Activated CD4-positive, alpha-beta T cell treated with anti-CD3 and anti-CD28 coated beads, Interleukin-2, amount 10 ng/mL, durations not matched to agents 24 days and 14 days (primary cell): Measurements from ENCODE around the gene SUMF1. TPM values are rescaled to one million over a fixed set of nuclear protein-coding genes. Genes with fewer than 3 reads are reported as not detected.

Experiments used
- DNase-seq: peaks from one replicate; pipeline ENCODE4 v3.0.0; 2022
- H3K27ac Mint-ChIP-seq: one replicate; pipeline ENCODE4 v1.8.0; 2022; ENCODE audit warnings: mild to moderate bottlenecking, mixed read lengths
- H3K27me3 Mint-ChIP-seq: one replicate; pipeline ENCODE4 v1.8.0; 2022; ENCODE audit warnings: mixed read lengths
- H3K36me3 Mint-ChIP-seq: one replicate; pipeline ENCODE4 v1.8.0; 2022; ENCODE audit warnings: low read depth, mild to moderate bottlenecking, mixed read lengths
- H3K4me1 Mint-ChIP-seq: one replicate; pipeline ENCODE4 v1.8.0; 2021; ENCODE audit warnings: mixed read lengths
- H3K4me3 Mint-ChIP-seq: one replicate; pipeline ENCODE4 v1.8.0; 2022; ENCODE audit warnings: mild to moderate bottlenecking, moderate library complexity, mixed read lengths
- H3K9me3 Mint-ChIP-seq: one replicate; pipeline ENCODE4 v1.8.0; 2021; ENCODE audit warnings: mixed read lengths
- intact Hi-C: fragments of 100-400 bp; cut with micrococcal nuclease; formaldehyde crosslinking; loops from one replicate; pipeline ENCODE4 v1.15.1; 2023
- total RNA-seq: library from RNA; stranded (reverse); gene quantifications from 2 replicates; pipeline ENCODE4 v1.2.3, GENCODE V29; 2022

Gene SUMF1
- total RNA-seq, 1 donor from 2014 or later = 7.4 TPM

- Mint-ChIP-seq H3K27me3 (no peaks in the 10 kb centered on the region), H3K36me3 (no peaks in the 10 kb centered on the region), H3K4me3 (no peak overlapping the region), H3K4me1 (peaks cover 1% of the 10 kb centered on the region), H3K9me3 (no peaks in the 10 kb centered on the region), H3K27ac (no peak overlapping the region)
- intact Hi-C loops = no loop called here
- DNase-seq = no peak
Observed at GRCh38 chr3:4359805-4360502, 107.1 kb downstream of the SUMF1 start.

- Mint-ChIP-seq H3K27me3 (no peaks in the 10 kb centered on the region), H3K4me3 (no peak overlapping the region), H3K4me1 (peaks cover 1% of the 10 kb centered on the region), H3K9me3 (no peaks in the 10 kb centered on the region), H3K27ac (no peak overlapping the region), H3K36me3 (no peaks in the 10 kb centered on the region)
- intact Hi-C loops = no loop called here
- DNase-seq = no peak
Observed at GRCh38 chr3:4358273-4358672, 108.8 kb downstream of the SUMF1 start.

- Mint-ChIP-seq H3K4me1 (peaks cover 10% of the 10 kb centered on the region), H3K9me3 (no peaks in the 10 kb centered on the region), H3K27ac (no peak overlapping the region), H3K4me3 (no peak overlapping the region), H3K36me3 (no peaks in the 10 kb centered on the region), H3K27me3 (no peaks in the 10 kb centered on the region)
- DNase-seq = no peak
- intact Hi-C loops = no loop called here
Observed at GRCh38 chr3:4356546-4357410, 110.3 kb downstream of the SUMF1 start.

- H3K9me3 Mint-ChIP-seq = no peaks in the 10 kb centered on the region
- DNase-seq = no peak
- intact Hi-C loops = no loop called here
- no peaks in the 10 kb centered on the region for H3K27me3 Mint-ChIP-seq
- H3K4me3 Mint-ChIP-seq = no peak overlapping the region
- H3K27ac Mint-ChIP-seq = no peak overlapping the region
- H3K36me3 Mint-ChIP-seq = no peaks in the 10 kb centered on the region
- H3K4me1 Mint-ChIP-seq = peaks cover 16% of the 10 kb centered on the region
Observed at GRCh38 chr3:4356220-4356540, 110.9 kb downstream of the SUMF1 start.

- H3K4me3 Mint-ChIP-seq = no peak overlapping the region
- no peak for DNase-seq
- no peaks in the 10 kb centered on the region for H3K27me3 Mint-ChIP-seq
- intact Hi-C loops = no loop called here
- no peaks in the 10 kb centered on the region for H3K36me3 Mint-ChIP-seq
- no peaks in the 10 kb centered on the region for H3K9me3 Mint-ChIP-seq
- H3K27ac Mint-ChIP-seq = no peak overlapping the region
- H3K4me1 Mint-ChIP-seq = peaks cover 20% of the 10 kb centered on the region
Observed at GRCh38 chr3:4355401-4356219, 111.5 kb downstream of the SUMF1 start.

- Mint-ChIP-seq H3K27me3 (no peaks in the 10 kb centered on the region), H3K9me3 (no peaks in the 10 kb centered on the region), H3K36me3 (no peaks in the 10 kb centered on the region), H3K4me1 (peaks cover 21% of the 10 kb centered on the region), H3K4me3 (peak overlapping the region; percentile 56), H3K27ac (peak overlapping the region; percentile 89)
- DNase-seq = no peak
- intact Hi-C loops = loop anchor here (1.0 to 2.0 kb wide), 8 partner anchors 35 to 281 kb away; partner anchors contain the start of genes ITPR1 and SUMF1
Observed at GRCh38 chr3:4351872-4352271, 115.2 kb downstream of the SUMF1 start.

- peaks cover 1% of the 10 kb centered on the region for H3K27me3 Mint-ChIP-seq
- H3K27ac Mint-ChIP-seq = peak overlapping the region; percentile 89
- peak overlapping the region; percentile 56 for H3K4me3 Mint-ChIP-seq
- peak; percentile 71 for DNase-seq
- intact Hi-C loops = loop anchor here (1.0 to 2.0 kb wide), 8 partner anchors 36 to 282 kb away; partner anchors contain the start of genes ITPR1 and SUMF1
- no peaks in the 10 kb centered on the region for H3K9me3 Mint-ChIP-seq
- no peaks in the 10 kb centered on the region for H3K36me3 Mint-ChIP-seq
- peaks cover 21% of the 10 kb centered on the region for H3K4me1 Mint-ChIP-seq
Observed at GRCh38 chr3:4351164-4351855, 115.8 kb downstream of the SUMF1 start.

- Mint-ChIP-seq H3K27me3 (peaks cover 1% of the 10 kb centered on the region), H3K36me3 (no peaks in the 10 kb centered on the region), H3K4me3 (peak overlapping the region; percentile 56), H3K4me1 (peaks cover 21% of the 10 kb centered on the region), H3K9me3 (no peaks in the 10 kb centered on the region), H3K27ac (peak overlapping the region; percentile 56)
- peak; percentile 87 for DNase-seq
- intact Hi-C loops = loop anchor here (1.0 to 2.0 kb wide), 8 partner anchors 37 to 283 kb away; partner anchors contain the start of genes ITPR1 and SUMF1
Observed at GRCh38 chr3:4350789-4351163, 116.3 kb downstream of the SUMF1 start.

- DNase-seq = no peak
- Mint-ChIP-seq H3K4me1 (peaks cover 5% of the 10 kb centered on the region), H3K4me3 (no peak overlapping the region), H3K27ac (no peak overlapping the region), H3K36me3 (no peaks in the 10 kb centered on the region), H3K27me3 (peaks cover 1% of the 10 kb centered on the region), H3K9me3 (no peaks in the 10 kb centered on the region)
- intact Hi-C loops = no loop called here
Observed at GRCh38 chr3:4343258-4343657, 123.8 kb downstream of the SUMF1 start.

GRCh38 chr3:4341336-4341675 lies 125.8 kb downstream of the SUMF1 start:
- H3K4me1 Mint-ChIP-seq = peaks cover 5% of the 10 kb centered on the region
- no peaks in the 10 kb centered on the region for H3K9me3 Mint-ChIP-seq
- DNase-seq = no peak
- peaks cover 11% of the 10 kb centered on the region for H3K27me3 Mint-ChIP-seq
- H3K36me3 Mint-ChIP-seq = no peaks in the 10 kb centered on the region
- intact Hi-C loops = no loop called here
- no peak overlapping the region for H3K4me3 Mint-ChIP-seq
- H3K27ac Mint-ChIP-seq = no peak overlapping the region

GRCh38 chr3:4340411-4341335 lies 126.4 kb downstream of the SUMF1 start:
- DNase-seq = no peak
- Mint-ChIP-seq H3K4me3 (no peak overlapping the region), H3K36me3 (no peaks in the 10 kb centered on the region), H3K27me3 (peaks cover 13% of the 10 kb centered on the region), H3K27ac (no peak overlapping the region), H3K4me1 (peaks cover 5% of the 10 kb centered on the region), H3K9me3 (no peaks in the 10 kb centered on the region)
- intact Hi-C loops = no loop called here

- intact Hi-C loops = no loop called here
- H3K9me3 Mint-ChIP-seq = no peaks in the 10 kb centered on the region
- H3K36me3 Mint-ChIP-seq = no peaks in the 10 kb centered on the region
- peaks cover 16% of the 10 kb centered on the region for H3K27me3 Mint-ChIP-seq
- H3K27ac Mint-ChIP-seq = no peak overlapping the region
- DNase-seq = no peak
- peaks cover 5% of the 10 kb centered on the region for H3K4me1 Mint-ChIP-seq
- no peak overlapping the region for H3K4me3 Mint-ChIP-seq
Observed at GRCh38 chr3:4340077-4340410, 127.0 kb downstream of the SUMF1 start.

GRCh38 chr3:4338751-4339150 lies 128.3 kb downstream of the SUMF1 start:
- H3K4me3 Mint-ChIP-seq = no peak overlapping the region
- H3K27me3 Mint-ChIP-seq = peaks cover 16% of the 10 kb centered on the region
- intact Hi-C loops = no loop called here
- H3K27ac Mint-ChIP-seq = no peak overlapping the region
- H3K36me3 Mint-ChIP-seq = no peaks in the 10 kb centered on the region
- DNase-seq = no peak
- peaks cover 5% of the 10 kb centered on the region for H3K4me1 Mint-ChIP-seq
- no peaks in the 10 kb centered on the region for H3K9me3 Mint-ChIP-seq
